ENCODE data around the gene ATP6V0D1.

The ATP6V0D1 gene

GRCh38 chr16:67389911-67390815 is 90.8 kb downstream of the ATP6V0D1 start:
- no peak for DNase-seq

DNA sequence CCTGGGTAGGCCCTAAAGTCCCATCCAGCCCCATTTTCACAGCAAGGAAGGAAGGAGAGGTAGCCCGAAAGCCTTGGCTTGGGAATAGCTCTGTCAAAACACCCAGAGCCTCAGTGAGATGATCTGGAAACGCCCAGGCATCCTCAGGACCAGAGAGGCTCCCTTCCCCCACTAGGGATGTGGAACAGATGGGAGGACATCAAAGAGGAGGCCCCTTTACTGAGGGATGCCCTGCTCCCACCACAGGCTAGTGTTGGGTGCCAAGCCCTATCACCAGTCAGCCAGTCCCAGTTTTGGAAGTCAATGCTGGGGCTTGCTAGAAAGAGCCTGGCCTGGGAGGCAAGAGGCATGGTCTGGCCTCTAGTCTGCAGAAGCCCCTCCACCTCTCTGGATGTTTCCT is 92.4 kb downstream of the ATP6V0D1 start:
- DNase-seq, result no peak

GRCh38 chr16:67388191-67388590 is 92.8 kb downstream of the ATP6V0D1 start:
- no peak for DNase-seq
